AML-193 (cell line): ENCODE measurements around the gene SPATA20.

Experiments
- DNase-seq, 2 experiments: peaks; one replicate each; lab custom pipeline; 2025; lab: John Stamatoyannopoulos, UW

Gene SPATA20

DNA sequence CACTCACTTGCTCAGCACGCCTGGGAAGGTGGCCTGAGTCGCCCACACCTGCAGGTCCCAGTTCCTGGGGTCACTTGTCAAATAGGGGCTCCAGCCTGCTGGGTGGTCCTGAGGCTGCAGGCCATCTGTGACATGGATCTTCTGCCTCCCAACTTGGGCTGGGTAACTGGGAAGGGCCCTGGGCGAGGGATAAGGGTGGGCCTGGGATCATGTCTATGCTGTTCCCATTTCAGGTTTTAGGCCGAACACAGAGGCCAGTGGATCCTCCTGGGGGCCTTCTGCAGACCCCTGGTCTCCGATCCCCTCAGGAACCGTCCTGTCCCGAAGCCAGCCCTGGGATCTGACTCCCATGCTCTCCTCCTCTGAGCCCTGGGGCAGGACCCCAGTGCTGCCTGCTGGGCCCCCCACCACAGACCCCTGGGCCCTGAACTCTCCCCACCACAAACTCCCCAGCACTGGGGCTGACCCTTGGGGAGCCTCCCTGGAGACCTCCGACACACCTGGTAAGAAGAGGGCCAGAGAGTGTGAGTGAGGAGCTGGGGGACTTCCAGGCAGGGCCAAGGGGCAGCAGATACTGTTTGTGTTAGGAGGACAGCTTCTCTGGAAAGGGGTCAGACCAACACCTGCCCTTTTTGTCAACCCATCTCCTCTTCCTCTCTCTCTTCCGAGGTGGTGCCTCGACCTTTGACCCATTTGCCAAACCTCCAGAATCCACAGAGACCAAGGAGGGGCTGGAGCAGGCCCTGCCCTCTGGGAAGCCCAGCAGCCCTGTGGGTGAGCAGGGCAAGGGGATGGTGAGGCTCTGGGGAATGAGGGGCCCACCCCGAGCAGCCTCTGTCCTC lies 6.2 kb upstream of the SPATA20 start:
- no peak for DNase-seq

GRCh38 chr17:50541402-50541715 lies 5.6 kb upstream of the SPATA20 start:
- no peak for DNase-seq

- DNase-seq: peak; percentile 70 to 87
These were observed 5.0 kb upstream of the SPATA20 start for GRCh38 chr17:50541716-50542688.

DNA sequence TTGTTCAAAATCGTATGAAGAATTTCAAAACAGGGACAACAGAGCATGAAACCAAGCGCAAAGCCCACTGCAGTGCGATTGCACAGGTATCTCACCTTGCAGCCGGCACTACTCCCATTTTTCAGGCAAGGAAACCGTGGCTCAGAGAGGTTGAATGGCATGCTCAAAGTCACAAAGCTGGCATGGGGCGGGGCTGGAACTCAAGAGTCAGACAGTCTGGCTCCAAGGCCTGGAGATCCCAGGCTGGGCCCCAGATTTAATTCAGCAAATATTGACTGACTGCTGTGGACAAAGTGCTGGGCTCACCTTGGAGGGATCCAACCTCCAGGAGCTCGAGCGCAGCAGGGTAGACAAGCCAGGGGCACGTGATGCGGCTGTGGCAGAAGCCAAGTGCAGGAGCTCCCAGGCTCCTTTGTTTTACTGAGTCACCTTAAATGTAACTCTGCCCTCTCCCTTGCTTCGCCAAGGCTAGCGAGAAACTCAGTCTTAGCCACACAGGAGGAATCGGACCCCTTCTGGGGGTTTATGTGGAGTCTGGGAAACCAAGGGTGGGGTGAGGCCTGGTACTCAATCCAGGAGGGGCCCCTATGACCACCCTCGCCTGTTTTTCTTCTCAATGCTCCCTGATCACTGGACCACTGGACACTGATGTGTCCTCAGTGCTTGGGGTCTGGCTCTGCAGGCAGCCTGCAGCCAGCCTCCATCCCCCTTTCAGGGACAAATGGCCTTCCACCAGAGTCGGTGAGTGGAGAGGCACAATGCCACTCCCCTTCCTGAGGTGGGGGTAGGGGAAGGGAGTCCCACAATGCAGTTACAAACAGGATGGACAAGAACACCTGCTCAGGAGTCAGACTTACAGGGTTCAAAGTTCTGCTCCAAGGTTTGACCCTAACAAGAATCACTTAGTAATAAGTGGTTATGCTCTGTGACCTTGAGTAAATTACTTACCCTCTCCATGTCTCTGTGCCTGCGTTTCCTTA lies 3.9 kb upstream of the SPATA20 start:
- DNase-seq: no peak

DNA sequence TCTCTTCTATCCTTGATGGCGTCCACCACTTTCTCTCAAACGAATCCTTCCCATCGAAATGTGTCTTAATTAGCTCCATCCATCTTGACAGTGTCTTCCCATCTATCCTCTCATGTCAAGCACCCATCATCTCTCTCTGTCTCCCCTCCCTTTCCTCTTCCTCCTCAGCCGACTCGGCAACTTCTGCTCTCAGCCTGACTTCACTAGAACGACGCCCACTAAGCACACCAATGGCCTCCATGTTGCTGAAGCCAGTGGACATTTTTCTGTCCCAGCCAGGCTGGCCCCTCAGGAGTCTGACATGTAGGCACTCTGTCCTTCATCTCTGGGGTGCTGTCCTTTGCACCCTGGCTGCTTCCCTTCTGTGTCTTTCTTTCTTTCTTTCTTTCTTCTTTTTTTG lies 2.5 kb upstream of the SPATA20 start:
- DNase-seq: no peak

DNA sequence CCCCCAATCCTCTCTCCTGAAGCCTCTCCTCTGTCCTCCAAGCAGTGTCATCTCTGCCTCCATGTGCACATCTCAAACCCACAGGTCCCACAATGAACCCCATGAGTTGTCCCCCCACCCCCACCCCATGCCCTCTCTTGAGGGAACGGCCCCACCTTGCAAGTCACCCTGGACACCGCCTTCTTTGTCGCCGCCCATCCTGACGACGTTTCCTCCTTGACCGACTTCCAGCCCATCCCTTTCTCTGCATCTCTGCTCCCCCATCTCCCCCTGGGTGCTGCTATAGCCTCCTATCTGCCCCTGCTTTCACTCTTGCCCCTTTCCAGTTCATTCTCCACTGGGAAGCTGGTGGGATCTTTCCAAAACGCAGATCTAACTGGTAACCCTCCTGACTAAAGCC lies 1.7 kb upstream of the SPATA20 start:
- DNase-seq: no peak

- DNase-seq: no peak
These were observed 306 bp upstream of the SPATA20 start for GRCh38 chr17:50546701-50547034.

DNA sequence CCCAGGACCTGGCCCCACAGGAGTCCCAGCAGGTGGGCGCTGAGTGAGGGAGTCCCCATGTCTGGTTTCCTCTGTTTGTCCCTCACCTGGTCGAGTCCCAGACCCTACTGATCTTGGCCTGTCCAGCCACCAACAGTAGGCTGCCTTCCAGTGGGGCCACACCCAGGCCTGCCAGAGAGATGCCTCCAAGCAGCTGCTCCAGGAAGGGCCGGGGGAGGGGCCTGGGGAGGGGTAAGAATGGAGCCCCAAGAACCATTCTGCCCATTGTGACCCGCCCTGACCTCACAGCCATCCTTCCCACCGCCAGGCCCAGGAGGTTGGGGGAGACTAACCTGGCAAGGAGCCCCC lies 736 bp downstream of the SPATA20 start:
- DNase-seq: no peak

DNA sequence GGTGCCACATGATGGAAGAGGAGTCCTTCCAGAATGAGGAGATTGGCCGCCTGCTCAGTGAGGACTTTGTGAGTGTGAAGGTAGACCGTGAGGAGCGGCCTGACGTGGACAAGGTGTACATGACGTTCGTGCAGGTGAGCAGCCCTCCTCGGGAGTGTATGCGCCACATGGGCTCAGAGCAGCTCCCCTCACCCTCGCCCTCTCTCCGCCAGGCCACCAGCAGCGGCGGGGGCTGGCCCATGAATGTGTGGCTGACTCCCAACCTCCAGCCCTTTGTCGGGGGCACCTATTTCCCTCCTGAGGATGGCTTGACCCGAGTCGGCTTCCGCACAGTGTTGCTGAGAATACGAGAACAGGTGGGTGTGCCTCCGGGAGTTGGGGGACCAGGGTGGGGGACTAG lies 1.9 kb downstream of the SPATA20 start:
- DNase-seq: no peak

- DNase-seq: no peak
These were observed 2.4 kb downstream of the SPATA20 start for GRCh38 chr17:50549256-50549941.

GRCh38 chr17:50549969-50550368 lies 3.0 kb downstream of the SPATA20 start:
- DNase-seq: no peak

DNA sequence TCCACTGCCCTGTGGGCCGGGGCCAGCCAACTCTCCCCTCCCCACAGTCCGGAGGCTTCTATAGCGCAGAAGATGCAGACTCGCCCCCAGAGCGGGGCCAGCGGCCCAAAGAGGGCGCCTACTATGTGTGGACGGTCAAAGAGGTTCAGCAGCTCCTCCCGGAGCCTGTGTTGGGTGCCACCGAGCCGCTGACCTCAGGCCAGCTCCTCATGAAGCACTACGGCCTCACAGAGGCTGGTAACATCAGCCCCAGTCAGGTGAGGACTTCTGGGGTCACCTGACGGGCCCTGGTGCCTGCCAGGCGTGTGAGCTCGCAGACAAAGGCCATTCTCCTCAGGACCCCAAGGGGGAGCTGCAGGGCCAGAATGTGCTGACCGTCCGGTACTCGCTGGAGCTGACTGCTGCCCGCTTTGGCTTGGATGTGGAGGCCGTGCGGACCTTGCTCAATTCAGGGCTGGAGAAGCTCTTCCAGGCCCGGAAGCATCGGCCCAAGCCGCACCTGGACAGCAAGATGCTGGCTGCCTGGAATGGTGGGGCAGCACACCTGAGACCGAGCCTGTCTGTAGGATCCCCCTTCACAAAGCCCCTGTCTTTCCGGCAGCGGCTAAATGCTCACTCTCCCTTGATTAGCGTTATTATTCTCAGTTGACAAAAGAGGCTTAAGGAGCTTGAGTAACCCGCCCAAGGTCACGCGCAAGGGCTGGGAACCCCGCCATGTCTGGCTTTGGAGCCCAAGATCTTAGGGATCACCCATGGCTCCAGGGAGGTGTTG lies 3.9 kb downstream of the SPATA20 start:
- DNase-seq: peak; percentile 67 to 68

DNA sequence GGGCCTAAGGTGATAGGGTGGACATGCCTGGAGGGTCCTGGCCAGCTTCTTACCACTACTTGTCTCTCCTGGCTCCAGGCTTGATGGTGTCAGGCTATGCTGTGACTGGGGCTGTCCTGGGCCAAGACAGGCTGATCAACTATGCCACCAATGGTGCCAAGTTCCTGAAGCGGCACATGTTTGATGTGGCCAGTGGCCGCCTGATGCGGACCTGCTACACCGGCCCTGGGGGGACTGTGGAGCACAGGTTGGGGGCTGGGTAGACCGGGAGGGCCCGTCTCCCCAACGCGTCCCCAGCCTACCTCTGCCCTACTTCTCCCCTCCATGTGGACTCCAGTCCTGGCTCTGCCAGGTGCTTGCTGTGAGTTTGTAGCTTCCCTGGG lies 4.5 kb downstream of the SPATA20 start:
- DNase-seq: no peak

DNA sequence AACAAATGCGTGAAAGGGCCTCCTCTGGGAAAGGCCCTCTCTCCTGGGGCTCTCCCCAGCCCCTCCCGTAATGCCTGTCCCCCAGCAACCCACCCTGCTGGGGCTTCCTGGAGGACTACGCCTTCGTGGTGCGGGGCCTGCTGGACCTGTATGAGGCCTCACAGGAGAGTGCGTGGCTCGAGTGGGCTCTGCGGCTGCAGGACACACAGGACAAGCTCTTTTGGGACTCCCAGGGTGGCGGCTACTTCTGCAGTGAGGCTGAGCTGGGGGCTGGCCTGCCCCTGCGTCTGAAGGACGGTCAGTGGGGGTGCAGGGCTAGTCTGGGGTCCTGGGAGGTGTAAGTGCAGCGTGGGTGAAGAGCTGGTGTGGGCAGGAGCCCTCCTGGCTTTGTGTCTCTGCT lies 4.9 kb downstream of the SPATA20 start:
- no peak for DNase-seq

DNA sequence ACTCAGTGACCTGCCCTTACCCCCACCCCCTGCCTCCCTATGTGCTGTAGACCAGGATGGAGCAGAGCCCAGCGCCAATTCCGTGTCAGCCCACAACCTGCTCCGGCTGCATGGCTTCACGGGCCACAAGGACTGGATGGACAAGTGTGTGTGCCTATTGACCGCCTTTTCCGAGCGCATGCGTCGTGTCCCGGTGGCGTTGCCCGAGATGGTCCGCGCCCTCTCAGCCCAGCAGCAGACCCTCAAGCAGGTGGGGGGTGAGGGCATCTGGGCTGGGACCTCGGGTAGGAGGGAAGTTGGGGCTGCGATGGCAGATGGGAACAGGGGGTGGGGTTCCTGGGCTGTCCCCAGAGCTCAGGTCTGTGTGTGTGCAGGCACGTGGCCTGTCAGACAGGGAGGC lies 7.2 kb downstream of the SPATA20 start:
- DNase-seq: no peak

GRCh38 chr17:50556803-50557202 lies 9.8 kb downstream of the SPATA20 start:
- no peak for DNase-seq

GRCh38 chr17:50557630-50558029 lies 10.7 kb downstream of the SPATA20 start:
- DNase-seq: no peak

- DNase-seq: no peak
These were observed 11.1 kb downstream of the SPATA20 start for GRCh38 chr17:50558091-50558490.

DNA sequence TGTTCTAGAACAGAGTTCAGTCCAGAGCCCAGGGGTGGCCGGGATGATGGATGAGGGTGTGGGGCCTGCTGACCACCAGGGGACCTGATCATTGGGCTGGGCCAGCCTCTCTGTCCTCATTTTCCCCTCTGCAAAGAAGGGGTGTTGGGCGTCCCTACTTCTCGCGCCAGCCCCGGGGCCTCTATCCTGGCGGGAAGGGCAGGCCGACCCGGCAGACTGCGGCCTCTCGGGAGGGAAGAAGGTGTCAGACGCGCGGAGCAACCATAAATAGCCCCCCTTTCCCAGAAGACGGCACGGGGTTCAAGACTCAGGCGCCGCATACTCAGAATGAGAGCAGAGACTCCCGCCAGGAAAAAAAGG lies 11.6 kb downstream of the SPATA20 start:
- no peak for DNase-seq

GRCh38 chr17:50558941-50559614 lies 12.1 kb downstream of the SPATA20 start:
- DNase-seq: no peak
